Left renal cortex interstitium (tissue), 4 donors: ENCODE measurements around the gene TRIP13. TPM values are rescaled to one million over a fixed set of nuclear protein-coding genes. Genes with fewer than 3 reads are reported as not detected.
"Not testable (repeated sequence)": the region's sequence is repeated elsewhere in the genome, so short reads cannot be mapped to it uniquely, and the experiment has no call there.

Experiments used
- DNase-seq, 4 donors: peaks; one replicate each; pipeline ENCODE4 v3.0.0-alpha.2; 2013; ENCODE audit warnings: low read depth in 4 of 4, low spot score in 2 of 4, missing footprints in 1 of 4
- polyA plus RNA-seq, 4 donors: library from polyadenylated mRNA; unstranded; fragments of 120-200 nt; gene quantifications; one replicate each; pipeline ENCODE4 v1.2.1, GENCODE V29; 2013; ENCODE audit not compliant: insufficient read length in 4 of 4

Gene TRIP13
- polyA plus RNA-seq, 4 donors, result 11.5 to 14.2 (median 13.3) TPM

GRCh38 chr5:933951-934350 is 41.3 kb downstream of the TRIP13 start:
- not testable (repeated sequence) for DNase-seq

- DNase-seq, result not testable (repeated sequence)
Measured at GRCh38 chr5:934381-934967, 41.8 kb downstream of the TRIP13 start.

GRCh38 chr5:935510-936084 is 42.9 kb downstream of the TRIP13 start:
- no peak for DNase-seq

- DNase-seq, result no peak
Measured at GRCh38 chr5:936149-937144, 43.8 kb downstream of the TRIP13 start.

- DNase-seq, result no peak
Measured at GRCh38 chr5:937151-937924, 44.7 kb downstream of the TRIP13 start.

- no peak for DNase-seq
Measured at GRCh38 chr5:939368-939767, 46.7 kb downstream of the TRIP13 start.

GRCh38 chr5:940741-941140 is 48.1 kb downstream of the TRIP13 start:
- DNase-seq, result not testable (repeated sequence)

GRCh38 chr5:943201-943917 is 50.7 kb downstream of the TRIP13 start:
- DNase-seq, result no peak

- no peak for DNase-seq
Measured at GRCh38 chr5:943918-944620, 51.4 kb downstream of the TRIP13 start.

GRCh38 chr5:944621-944927 is 51.9 kb downstream of the TRIP13 start:
- DNase-seq, result no peak

GRCh38 chr5:944992-945685 is 52.5 kb downstream of the TRIP13 start:
- DNase-seq, result no peak

- DNase-seq, result no peak
Measured at GRCh38 chr5:945691-946551, 53.2 kb downstream of the TRIP13 start.

GRCh38 chr5:946720-947625 is 54.3 kb downstream of the TRIP13 start:
- no peak for DNase-seq

GRCh38 chr5:947626-948471 is 55.2 kb downstream of the TRIP13 start:
- DNase-seq, result no peak

GRCh38 chr5:948472-949274 is 56.0 kb downstream of the TRIP13 start:
- DNase-seq, result no peak

GRCh38 chr5:949275-949543 is 56.5 kb downstream of the TRIP13 start:
- DNase-seq, result no peak
